ENCODE data around the gene BMP7.
"Not testable (repeated sequence)": the region's sequence is repeated elsewhere in the genome, so short reads cannot be mapped to it uniquely, and the experiment has no call there.

BMP7 gene

DNA sequence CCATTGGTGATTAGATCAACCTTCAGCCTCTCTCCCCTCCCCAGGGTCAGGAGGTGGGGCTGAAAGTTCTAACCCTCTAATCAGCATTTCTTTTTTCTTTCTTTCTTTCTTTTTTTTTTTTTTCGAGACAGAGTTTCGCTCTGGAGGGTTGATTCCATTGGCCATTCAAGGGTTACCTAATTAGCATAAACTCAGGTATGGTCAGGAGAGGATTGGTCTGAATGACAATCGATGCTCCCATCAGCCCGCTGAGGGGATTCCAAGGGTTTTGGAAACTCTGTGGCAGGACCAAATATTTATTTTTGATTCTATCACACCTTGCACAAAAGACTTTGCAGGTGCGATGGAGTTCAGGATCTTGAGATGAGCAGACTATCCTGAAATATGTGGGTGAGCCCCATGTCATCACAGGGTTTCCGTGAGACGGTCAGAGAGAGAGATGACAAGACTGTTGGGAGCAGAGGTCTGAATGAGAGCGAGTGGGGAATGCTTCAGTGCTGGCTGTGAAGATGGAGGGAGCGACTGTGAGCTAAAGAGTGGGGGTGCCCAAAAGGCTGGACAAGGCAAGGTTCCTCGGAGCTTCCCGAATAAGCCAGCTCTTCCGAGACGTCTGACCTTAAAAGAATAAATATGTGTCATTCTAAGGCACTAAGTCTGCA, 107.1 kb downstream of the BMP7 start:
- H3K4me3 ChIP-seq (ENCODE audit: low read length) = no peak overlapping the region
- TF ChIP-seq, protein P1, sequence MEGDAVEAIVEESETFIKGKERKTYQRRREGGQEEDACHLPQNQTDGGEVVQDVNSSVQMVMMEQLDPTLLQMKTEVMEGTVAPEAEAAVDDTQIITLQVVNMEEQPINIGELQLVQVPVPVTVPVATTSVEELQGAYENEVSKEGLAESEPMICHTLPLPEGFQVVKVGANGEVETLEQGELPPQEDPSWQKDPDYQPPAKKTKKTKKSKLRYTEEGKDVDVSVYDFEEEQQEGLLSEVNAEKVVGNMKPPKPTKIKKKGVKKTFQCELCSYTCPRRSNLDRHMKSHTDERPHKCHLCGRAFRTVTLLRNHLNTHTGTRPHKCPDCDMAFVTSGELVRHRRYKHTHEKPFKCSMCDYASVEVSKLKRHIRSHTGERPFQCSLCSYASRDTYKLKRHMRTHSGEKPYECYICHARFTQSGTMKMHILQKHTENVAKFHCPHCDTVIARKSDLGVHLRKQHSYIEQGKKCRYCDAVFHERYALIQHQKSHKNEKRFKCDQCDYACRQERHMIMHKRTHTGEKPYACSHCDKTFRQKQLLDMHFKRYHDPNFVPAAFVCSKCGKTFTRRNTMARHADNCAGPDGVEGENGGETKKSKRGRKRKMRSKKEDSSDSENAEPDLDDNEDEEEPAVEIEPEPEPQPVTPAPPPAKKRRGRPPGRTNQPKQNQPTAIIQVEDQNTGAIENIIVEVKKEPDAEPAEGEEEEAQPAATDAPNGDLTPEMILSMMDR (conservative IDR thresholded peaks at IDR 0.05; ENCODE audit: low read depth, low read length) = no peak
- no peak for DNase-seq (ENCODE audit: low read depth)

DNA sequence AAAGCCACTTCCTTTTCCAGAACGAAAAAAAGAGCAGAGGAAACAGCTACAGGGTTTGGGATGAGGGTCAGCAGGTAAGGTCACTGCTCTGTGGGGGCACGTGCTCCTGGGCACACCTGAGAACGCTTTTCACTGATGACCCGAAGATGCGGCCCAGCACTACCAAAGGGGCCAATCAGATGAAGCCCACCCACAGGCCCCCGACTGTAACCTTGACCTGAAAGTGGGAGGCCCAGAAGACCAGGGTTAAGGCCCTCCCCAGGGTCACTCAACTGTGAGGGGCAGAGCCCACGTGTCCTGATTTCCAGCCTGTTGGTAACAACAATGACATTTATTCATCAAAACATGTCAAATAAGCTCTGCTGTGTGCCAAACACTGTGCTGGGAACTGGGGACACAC, 108.0 kb downstream of the BMP7 start:
- no peak for DNase-seq (ENCODE audit: low read depth)
- TF ChIP-seq, protein P1 (conservative IDR thresholded peaks at IDR 0.05; ENCODE audit: low read depth, low read length) = no peak
- H3K4me3 ChIP-seq (ENCODE audit: low read length) = no peak overlapping the region

- H3K4me3 ChIP-seq (ENCODE audit: low read length); DNase-seq (ENCODE audit: low read depth): not testable (repeated sequence)
Measured at GRCh38 chr20:57157787-57158186, 108.7 kb downstream of the BMP7 start.

DNA sequence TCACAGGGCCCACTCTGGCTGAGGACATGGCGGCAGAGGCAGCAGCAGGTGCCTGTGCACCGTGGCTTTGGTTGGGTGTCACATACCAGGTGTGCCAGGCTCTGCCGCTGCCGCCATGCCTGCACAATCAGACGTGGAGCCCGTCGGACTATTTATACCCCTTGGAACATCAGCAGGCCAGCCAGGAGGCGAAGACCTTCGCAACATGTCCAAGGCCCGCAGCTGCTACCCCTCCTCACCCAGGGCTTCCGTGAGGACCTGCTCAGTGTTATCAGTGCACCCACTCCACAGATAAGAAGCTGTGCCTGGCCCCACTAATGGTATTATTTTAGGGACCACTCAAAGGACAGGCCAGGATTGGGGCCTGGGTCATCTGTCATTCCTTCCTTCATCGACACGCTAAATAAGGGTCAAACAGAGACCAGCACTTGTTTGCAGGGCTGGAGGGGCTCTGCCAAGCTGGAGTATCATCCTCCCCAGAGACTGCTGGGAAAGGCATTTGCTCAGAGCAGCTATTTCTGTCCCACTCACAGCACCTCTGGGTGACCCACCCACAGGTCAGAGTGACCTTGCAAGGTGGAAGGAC, 109.2 kb downstream of the BMP7 start:
- TF ChIP-seq, protein P1 (conservative IDR thresholded peaks at IDR 0.05; ENCODE audit: low read depth, low read length) = no peak
- no peak for DNase-seq (ENCODE audit: low read depth)
- H3K4me3 ChIP-seq (ENCODE audit: low read length) = no peak overlapping the region

DNA sequence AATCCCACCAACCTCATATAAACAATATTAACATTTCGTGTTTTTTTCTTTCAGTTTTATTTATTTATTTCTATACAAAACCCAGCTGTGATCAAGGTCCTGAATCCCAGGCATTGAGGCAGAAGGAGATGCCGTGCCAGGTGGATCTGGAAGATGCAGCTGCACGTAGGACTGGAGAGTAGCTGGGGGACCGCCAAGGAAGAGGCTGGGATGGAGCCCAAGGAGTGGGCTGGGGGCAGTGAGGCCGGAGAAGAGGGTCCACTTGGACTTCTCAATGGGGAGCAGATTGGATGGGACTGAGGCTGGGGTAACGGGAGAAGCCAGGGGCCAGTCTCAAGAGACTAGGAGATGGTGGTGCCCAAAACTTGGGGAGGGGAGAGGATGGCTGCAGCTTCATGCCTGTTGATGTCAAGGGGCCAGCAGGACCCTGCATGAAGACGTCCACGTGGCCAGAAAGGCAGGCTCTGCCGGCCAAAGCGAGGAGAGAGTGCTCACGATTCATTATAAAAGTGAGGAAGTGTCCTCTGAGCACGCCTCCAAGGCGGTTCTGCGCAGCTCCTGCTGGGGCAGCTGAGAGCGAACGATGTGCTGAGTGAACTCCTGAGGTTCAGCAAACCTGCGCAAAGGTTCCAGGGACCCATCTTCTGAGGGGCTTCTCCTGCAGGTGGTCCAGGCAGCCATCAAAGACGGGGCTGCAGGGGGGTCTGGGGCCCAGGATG, 110.3 kb downstream of the BMP7 start:
- DNase-seq (ENCODE audit: low read depth) = no peak
- H3K4me3 ChIP-seq (ENCODE audit: low read length) = no peak overlapping the region

GRCh38 chr20:57155415-57155814, 111.0 kb downstream of the BMP7 start:
- TF ChIP-seq, protein P1 (conservative IDR thresholded peaks at IDR 0.05; ENCODE audit: low read depth, low read length) = no peak
- H3K4me3 ChIP-seq (ENCODE audit: low read length) = no peak overlapping the region
- DNase-seq (ENCODE audit: low read depth) = no peak

More for the DNA sequence above, 110.3 kb downstream of the BMP7 start:
- TF ChIP-seq, protein P1 (conservative IDR thresholded peaks at IDR 0.05; ENCODE audit: low read depth, low read length) = no peak

DNA sequence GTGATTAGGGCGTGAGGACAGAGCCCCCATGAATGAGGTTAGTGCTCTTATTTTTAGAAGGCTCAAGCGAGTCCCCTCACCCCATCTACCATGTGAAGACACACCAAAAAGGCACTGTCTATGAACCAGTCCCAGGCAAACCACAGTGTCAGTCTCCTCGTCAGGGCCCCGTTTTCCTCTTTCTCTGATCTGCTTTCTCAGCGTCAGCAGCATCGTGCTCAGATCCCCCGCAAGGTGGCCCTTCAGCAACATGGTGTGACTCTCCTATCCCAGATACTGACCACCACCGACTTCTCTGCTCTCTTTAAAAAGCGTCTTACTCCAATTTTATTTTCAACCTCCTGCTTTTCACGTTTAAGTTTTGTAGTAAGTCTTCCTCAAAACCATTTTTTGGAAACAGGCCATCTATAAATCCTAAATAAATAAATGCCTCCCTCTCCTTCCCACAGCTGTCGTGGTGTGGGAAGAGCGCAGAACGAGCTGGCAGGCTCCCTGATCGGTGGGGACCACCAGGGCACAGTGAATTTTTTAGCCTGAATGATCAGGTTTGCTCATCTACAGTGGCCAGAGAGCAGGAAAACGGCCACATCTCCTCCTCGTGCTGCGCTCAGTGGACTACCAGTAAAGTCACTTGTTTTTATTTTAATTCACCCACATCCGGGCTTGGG, 113.1 kb downstream of the BMP7 start:
- no peak for DNase-seq (ENCODE audit: low read depth)
- no peak overlapping the region for H3K4me3 ChIP-seq (ENCODE audit: low read length)
- TF ChIP-seq, protein P1 (conservative IDR thresholded peaks at IDR 0.05; ENCODE audit: low read depth, low read length) = no peak

All from retinal pigment epithelial cell (primary cell).